HG02623 (cell line): ENCODE data around the gene CLOCK.
"Not testable (repeated sequence)": the region's sequence is repeated elsewhere in the genome, so short reads cannot be mapped to it uniquely, and the experiment has no call there.

ENCODE experiments used
- ATAC-seq: cut with Tn5 transposase; IDR thresholded peaks from one replicate; pipeline ENCODE4 v1.9.1; 2021; ENCODE audit warnings: moderate library complexity; ENCODE audit not compliant: unreplicated experiment

CLOCK gene

DNA sequence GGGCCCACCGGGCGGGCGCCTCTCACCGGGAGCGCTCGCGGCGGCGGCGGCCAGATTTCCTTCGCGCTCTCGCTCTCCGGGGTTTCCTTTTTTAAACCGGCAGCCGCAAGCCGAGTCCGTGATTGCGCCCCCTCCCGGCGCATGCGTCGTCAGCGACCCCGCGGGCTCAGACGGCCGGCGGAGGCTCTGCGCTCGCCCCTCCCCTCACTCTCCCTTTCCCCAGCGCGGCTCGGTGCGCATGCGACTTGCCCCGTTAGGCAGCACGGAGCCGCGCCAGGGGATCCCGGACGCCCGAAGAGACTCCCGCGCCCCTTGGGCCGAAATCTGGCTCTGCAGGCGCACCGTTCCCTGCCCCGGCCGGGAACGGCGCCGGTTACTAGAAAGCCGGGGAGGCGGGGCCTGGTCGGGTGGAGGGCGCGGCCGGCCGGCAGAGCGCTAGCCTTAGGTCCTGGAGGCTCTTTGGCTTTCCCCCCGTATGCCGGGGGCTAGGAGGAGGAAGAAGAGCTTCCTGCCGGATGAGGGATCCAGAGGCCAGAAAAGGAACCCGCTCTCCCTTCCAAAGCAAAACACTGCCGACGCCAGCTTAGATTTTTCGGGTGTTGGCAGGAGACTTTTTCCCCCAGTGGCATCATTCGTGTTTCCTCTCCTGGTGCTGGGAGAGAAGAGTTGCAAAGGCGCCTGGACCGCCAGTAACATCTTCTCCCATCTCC is at the start of gene CLOCK:
Gene CLOCK, minus strand, starts transcription at position 154 of the 710 bp plus-strand sequence. CDS start 64,124 bp downstream, outside the sequence.
- peak; percentile 74 for ATAC-seq

DNA sequence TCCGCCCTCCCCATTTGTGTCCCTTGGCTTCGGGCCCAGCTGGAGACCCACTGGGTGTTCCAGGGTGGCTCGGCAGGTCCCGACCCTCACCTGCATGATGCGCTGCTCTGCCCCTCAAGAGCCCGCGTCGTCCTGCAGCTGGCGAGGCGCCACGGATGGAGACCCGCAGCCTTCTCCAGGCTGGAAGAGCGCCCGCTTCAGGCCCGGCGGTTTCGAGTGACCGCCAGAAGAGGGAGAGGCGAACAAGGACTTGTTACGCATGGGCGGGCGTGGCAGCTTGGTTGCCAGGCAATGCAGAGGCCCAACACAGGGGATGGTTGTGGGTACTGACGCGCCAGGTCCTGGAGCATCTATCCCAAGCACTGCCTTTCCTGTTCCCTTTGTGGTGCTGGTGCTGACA is 45.3 kb upstream of the CLOCK start, which contains the start of gene PDCL2:
Gene PDCL2, minus strand, starts transcription at position 232 of the 400 bp plus-strand sequence. Its CDS starts 136 bp downstream, at position 96.
- no peak for ATAC-seq

DNA sequence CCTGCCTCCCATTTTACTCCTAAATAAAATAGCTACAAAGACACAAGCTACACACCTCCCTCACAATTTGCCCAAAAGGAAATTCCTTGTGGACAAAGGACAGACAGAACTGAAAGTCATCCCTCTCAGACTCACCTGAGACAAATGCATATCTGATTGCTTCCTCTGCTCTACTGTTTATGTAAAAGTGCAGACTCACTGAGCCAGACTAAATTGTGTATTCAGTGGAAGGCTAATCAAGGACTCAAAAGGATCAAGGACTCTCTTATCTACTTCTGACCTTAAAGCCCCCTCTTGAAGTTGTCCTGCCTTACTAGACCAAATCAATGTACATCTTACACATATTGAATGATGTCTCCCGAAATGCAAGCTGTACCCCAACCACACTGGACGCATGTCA is 41.5 kb upstream of the CLOCK start:
- ATAC-seq = no peak

- ATAC-seq = not testable (repeated sequence)
Observed at GRCh38 chr4:55582773-55583172, 36.1 kb upstream of the CLOCK start.

- ATAC-seq = no peak
Observed at GRCh38 chr4:55578341-55579010, 31.8 kb upstream of the CLOCK start.

DNA sequence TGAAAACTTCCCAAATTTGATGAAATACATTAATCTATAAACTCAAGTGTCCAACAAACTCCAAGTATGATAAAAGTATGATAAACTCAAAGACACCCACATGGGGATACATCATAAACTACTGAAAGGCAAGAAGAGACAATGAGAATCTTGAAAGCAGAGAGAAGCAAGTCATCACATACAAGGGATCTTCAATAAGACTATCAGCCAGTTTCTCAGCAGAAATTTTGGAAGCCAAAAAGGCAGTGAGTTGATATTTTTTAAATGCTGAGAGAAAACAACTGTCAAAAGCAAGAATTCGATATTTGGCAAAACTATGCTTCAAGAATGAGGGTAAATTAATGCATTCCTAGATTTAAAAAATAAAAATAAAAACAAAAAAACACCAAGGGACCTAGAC is 28.8 kb upstream of the CLOCK start:
- no peak for ATAC-seq

- ATAC-seq = no peak
Observed at GRCh38 chr4:55574252-55574651, 27.5 kb upstream of the CLOCK start.

DNA sequence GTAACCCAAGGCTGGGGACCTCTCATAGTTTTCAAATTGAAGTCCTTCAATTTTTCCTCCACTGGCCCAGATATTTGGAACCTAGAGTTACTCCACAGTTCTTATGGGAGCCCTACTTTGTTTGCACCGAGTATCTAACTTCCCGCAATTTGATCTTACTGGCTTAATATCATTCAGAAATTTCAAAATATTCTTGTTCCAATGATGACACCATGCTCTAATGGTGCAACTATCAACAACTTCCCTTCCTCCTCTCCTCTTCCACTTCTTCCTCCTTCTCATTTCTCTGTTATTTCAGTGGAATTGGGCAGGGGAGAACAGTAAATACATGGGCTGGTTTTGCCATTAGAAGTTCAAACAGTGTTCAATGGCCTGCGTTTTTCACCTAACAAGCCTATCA is 25.1 kb upstream of the CLOCK start:
- ATAC-seq = no peak

DNA sequence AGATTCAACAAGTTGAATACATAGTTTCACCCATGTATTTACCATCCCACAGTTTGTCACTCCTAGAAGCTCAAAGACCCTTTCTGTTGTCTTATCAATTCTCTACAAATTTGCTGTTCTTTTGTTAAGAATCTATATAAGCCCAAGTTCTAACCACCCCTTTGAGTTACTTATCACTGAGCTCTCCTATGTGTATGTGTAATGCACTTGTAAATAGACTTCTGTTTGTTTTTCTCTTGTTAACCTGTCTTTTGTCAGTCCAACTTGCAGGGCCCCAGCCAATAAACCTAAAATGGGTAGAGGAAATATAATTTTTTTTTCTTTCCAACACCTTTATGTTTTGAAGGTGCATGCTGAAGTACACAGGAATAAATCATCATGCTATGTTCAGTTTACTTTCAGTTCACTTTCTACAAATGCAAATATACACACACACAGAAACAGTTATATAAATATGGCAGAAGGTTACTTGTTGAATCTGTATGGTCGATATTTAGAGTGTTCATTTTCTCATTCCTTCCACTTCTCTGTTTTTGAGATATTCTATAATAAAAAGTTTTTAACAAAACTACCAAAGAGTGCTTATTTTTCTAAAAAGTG is 22.3 kb upstream of the CLOCK start:
- peak; percentile 75 for ATAC-seq

GRCh38 chr4:55561889-55562288 is 15.2 kb upstream of the CLOCK start:
- ATAC-seq = peak; percentile 100

- no peak for ATAC-seq
Observed at GRCh38 chr4:55560096-55560495, 13.4 kb upstream of the CLOCK start.

GRCh38 chr4:55554453-55555030 is 7.8 kb upstream of the CLOCK start:
- no peak for ATAC-seq

DNA sequence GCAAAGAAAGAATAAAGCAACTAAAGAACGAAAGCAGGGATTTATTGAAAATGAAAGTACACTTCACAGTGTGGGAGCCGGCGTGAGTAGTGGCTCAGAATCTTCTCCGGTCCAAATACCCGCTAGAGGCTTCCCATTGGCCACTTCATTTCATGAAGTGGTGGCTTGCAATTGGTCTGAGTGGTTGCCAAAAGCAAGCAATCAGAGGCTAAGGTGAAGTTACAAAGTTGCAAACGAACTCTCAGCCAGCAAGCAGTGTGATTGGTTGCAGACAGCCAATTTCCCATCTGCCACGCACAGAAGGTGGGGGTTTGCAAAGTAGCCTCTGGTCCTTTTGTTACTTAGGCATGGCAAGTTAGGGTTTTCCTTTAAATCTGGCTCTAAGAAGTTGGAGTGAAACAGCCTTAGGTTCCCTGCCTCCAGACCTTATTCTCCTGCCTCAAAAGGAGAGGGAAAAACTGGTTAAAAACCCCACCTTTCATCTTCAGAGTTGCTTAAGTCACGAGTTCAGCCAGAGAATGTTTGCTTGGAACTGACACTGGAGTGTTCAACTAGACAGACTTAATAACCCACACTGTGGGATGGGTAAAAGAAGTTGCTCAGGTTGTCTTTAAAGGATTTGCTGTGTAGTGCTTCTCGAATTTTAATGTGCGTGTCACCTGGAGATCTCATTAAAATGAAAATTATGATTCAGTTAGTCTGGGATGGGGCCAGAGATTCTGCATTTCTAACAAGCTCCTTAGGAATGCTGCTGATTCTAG is 6.9 kb upstream of the CLOCK start:
- no peak for ATAC-seq

DNA sequence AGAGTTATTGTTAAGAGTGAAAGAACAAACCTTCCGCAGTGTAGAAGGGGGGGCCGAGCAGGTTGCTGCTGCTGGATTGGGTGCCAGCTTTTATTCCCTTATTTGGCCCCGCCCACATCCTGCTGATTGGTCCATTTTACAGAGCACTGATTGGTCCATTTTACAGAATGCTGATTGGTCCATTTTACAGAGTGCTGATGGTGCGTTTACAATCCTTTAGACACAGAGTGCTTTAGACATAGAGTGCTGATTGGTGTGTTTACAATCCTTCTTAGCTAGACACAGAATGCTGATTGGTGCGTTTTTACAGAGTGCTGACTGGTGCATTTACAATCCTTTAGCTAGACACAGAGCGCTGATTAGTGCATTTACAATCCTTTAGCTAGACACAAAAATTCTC is 5.3 kb upstream of the CLOCK start:
- ATAC-seq = not testable (repeated sequence)

- no peak for ATAC-seq
Observed at GRCh38 chr4:55549888-55550287, 3.2 kb upstream of the CLOCK start.

- no peak for ATAC-seq
Observed at GRCh38 chr4:55547918-55548317, 1.2 kb upstream of the CLOCK start.

DNA sequence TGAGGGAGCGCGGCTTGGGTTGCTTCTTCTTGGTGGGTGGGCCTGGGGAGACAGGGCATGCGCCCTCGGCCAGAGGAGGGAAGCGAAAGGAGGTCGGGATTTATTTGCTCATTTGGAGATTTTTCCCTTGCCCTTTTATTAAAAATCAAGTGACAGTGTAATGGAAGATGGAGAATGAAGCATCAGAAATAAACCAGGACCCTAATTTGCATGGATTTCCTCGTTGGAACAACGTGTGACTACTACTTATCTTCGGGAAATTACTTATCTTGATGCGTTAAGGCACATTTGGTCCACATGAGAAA is 709 bp upstream of the CLOCK start:
- no peak for ATAC-seq

- peak; percentile 41 for ATAC-seq
Observed at GRCh38 chr4:55546506-55546755, 278 bp downstream of the CLOCK start.

DNA sequence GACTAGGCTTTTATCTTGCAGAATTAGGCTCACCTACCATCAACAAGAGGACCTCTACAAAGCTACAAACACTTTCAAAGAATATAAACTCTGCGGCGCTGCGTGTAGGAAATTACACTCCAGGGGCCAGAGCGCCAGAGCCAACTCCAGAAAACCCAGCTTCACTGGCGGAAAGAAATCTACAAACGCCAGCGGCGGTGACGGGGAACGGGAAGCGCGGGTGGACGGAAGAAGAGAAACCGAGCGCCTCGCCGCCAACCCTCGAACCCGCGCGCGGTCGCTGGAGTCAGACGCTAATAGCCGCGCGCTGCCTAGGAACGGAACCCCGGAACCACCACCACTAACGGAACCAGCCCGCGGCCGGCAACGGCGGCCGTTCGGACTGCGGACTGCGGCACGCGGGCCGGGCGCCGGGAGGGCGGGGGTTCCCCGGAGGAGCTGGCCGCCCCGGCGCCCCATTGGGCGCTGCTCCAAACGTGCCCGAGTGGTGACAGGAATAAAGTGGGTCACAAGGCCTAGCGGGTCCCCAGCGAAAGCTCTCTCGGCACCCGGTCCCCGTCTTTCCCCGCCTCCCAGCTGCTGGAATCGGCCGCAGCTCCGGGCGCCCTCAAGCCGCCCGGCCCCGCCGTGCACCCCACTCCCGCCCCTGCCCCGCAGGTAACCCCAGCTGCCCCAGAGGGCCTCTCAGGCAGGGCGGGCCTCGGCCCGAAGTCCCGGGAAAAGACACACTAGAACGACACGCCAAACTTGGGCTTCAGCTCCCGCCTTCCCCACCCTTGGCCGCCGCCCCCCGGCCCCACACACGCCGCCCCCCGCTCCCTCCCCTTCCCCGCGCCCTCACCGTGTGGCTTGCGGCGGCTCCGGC is 836 bp downstream of the CLOCK start:
- peak; percentile 37 for ATAC-seq

- ATAC-seq = no peak
Observed at GRCh38 chr4:55545151-55545550, 1.6 kb downstream of the CLOCK start.
